HepG2 (cell line): ENCODE results near the gene ATOH8. TPM values are rescaled to one million over a fixed set of nuclear protein-coding genes. Genes with fewer than 3 reads are reported as not detected.

Source experiments
- ATAC-seq: fragments of 200-7000 bp; cut with Tn5 transposase; 3 replicates; pipeline ENCODE4 v1.9.1; 2020; ENCODE audit warnings: mild to moderate bottlenecking, moderate library complexity
- BruUV-seq: library from RNA; stranded (reverse); fragments of 400-500 nt; replicated peaks from 2 replicates; lab custom pipeline; 2021; lab: Mats Ljungman, UMichigan
- CTCF ChIA-PET: fragments of 300-600 bp; formaldehyde crosslinking; extraction: SDS; loops from one replicate; lab custom pipeline; 2021; ENCODE audit warnings: low total read pairs, inconsistent platforms, low intra/inter-chr PET ratio; lab: Yijun Ruan, JAX
- POLR2A ChIA-PET: fragments of 350-600 bp; sonication (Branson Sonifier 250); formaldehyde crosslinking; loops from one replicate; lab custom pipeline; 2020; ENCODE audit warnings: antibody characterized with exemption, inconsistent platforms; lab: Yijun Ruan, JAX
- DNase-seq: peaks from one replicate; pipeline ENCODE4 v3.0.0-alpha.2; 2015; ENCODE audit warnings: low spot score
- FAIRE-seq: peaks from 3 replicates; lab custom pipeline; 2011; peaks lifted over from hg19 to GRCh38; lab: Jason Lieb, UNC
- H2AFZ ChIP-seq: one replicate; pipeline ENCODE4 v1.6.1; 2011; ENCODE audit warnings: low read length, inconsistent platforms
- H3K27ac ChIP-seq: fragments of 300-600 bp; 3 replicates; pipeline ENCODE4 v1.8.0; 2011; ENCODE audit warnings: mixed run types, mild to moderate bottlenecking, mixed read lengths, low read length, inconsistent platforms; ENCODE audit not compliant: insufficient read depth; ENCODE audit errors: extremely low read length
- H3K27me3 ChIP-seq, 2 experiments: fragments of 200-600 bp in 1 of 2; 2 replicates in 1 of 2; 3 replicates in 1 of 2; pipeline versions ENCODE4 v1.6.0 to v1.8.0; 2011; ENCODE audit warnings: low read length in 2 of 2, mild to moderate bottlenecking in 2 of 2, moderate library complexity in 2 of 2, inconsistent platforms in 1 of 2; ENCODE audit not compliant: insufficient read depth in 2 of 2, control insufficient read depth in 1 of 2
- H3K36me3 ChIP-seq, 2 experiments: fragments of 200-600 bp in 1 of 2; replicated peaks in 1 of 2; 2 replicates in 1 of 2; 3 replicates in 1 of 2; pipeline versions ENCODE4 v1.5.1 to v1.8.0; 2011; ENCODE audit warnings: low read length in 2 of 2, inconsistent platforms in 1 of 2; ENCODE audit not compliant: insufficient read depth in 2 of 2, control insufficient read depth in 1 of 2
- H3K4me1 ChIP-seq: 2 replicates; pipeline ENCODE4 v1.5.1; 2012; ENCODE audit warnings: low read length, inconsistent platforms; ENCODE audit not compliant: insufficient read depth
- H3K4me2 ChIP-seq: 2 replicates; pipeline ENCODE4 v1.6.0; 2011; ENCODE audit warnings: low read depth, low read length, inconsistent platforms
- H3K4me3 ChIP-seq, 3 experiments: fragments of 200-600 bp in 1 of 3; sonication (generic), shearing (Covaris generic) in 1 of 3; replicated peaks in 1 of 3; 2 replicates each; pipeline ENCODE4 v1.5.1; 2011 to 2016; ENCODE audit warnings: low read length in 3 of 3, inconsistent platforms in 2 of 3, low read depth in 2 of 3, mild to moderate bottlenecking in 2 of 3, control low read depth in 1 of 3, mixed read lengths in 1 of 3; ENCODE audit not compliant: insufficient read depth in 1 of 3
- H3K79me2 ChIP-seq: one replicate; pipeline ENCODE4 v1.6.1; 2011; ENCODE audit warnings: low read length, inconsistent platforms; ENCODE audit not compliant: insufficient read depth
- H3K9ac ChIP-seq: 2 replicates; pipeline ENCODE4 v1.6.0; 2011; ENCODE audit warnings: mild to moderate bottlenecking, low read depth, low read length, inconsistent platforms; ENCODE audit not compliant: insufficient read depth
- H3K9me3 ChIP-seq: 2 replicates; pipeline ENCODE4 v1.5.1; 2012; ENCODE audit warnings: mild to moderate bottlenecking, low read length
- H4K20me1 ChIP-seq: 2 replicates; pipeline ENCODE4 v1.6.0; 2011; ENCODE audit warnings: inconsistent platforms, mild to moderate bottlenecking, low read length, moderate library complexity; ENCODE audit not compliant: insufficient read depth
- ATF1 ChIP-seq: IDR thresholded peaks from 2 replicates; pipeline ENCODE4 v1.6.1; 2016; ENCODE audit warnings: mild to moderate bottlenecking, control low read depth
- BORCS8-MEF2B ChIP-seq: sonication (generic); formaldehyde crosslinking; IDR thresholded peaks from 2 replicates; pipeline ENCODE4 v1.8.0; 2022; ENCODE audit warnings: mild to moderate bottlenecking, missing genetic modification reagents
- CREB1 ChIP-seq, 2 experiments: fragments of 450-650 bp in 1 of 2; IDR thresholded peaks; 2 replicates each; pipeline ENCODE4 v1.6.1; 2016 to 2017; ENCODE audit warnings: control low read depth in 1 of 2, mild to moderate bottlenecking in 1 of 2, missing compliant biosample characterization in 1 of 2, missing genetic modification characterization in 1 of 2
- ELF3 ChIP-seq: IDR thresholded peaks from 2 replicates; pipeline ENCODE4 v1.6.1; 2016; ENCODE audit warnings: missing genetic modification reagents, missing compliant biosample characterization
- IRF2 ChIP-seq: IDR thresholded peaks from 2 replicates; pipeline ENCODE4 v1.6.1; 2018; ENCODE audit warnings: missing genetic modification reagents, missing compliant biosample characterization
- NCOA2 ChIP-seq: sonication (generic); formaldehyde crosslinking; IDR thresholded peaks from 2 replicates; pipeline ENCODE4 v1.8.0; 2022; ENCODE audit warnings: inconsistent platforms
- NFIC ChIP-seq: IDR thresholded peaks from 2 replicates; pipeline ENCODE4 v1.6.1; 2012; ENCODE audit warnings: mild to moderate bottlenecking, low read length, inconsistent platforms
- RAD21 ChIP-seq: fragments of 450-650 bp; formaldehyde crosslinking; IDR thresholded peaks from 2 replicates; pipeline ENCODE4 v1.5.0; 2020; ENCODE audit warnings: mild to moderate bottlenecking
- REPIN1 ChIP-seq: sonication (generic); formaldehyde crosslinking; IDR thresholded peaks from 2 replicates; pipeline ENCODE4 v1.8.0; 2022; ENCODE audit warnings: missing genetic modification reagents, low read depth, mild to moderate bottlenecking, borderline replicate concordance
- RFX5 ChIP-seq: IDR thresholded peaks from 2 replicates; pipeline ENCODE4 v1.6.1; 2011; ENCODE audit warnings: low read depth, low read length, improper control_type of control experiment
- SATB2 ChIP-seq: sonication (generic); formaldehyde crosslinking; IDR thresholded peaks from 2 replicates; pipeline ENCODE4 v1.5.0; 2020; ENCODE audit warnings: missing genetic modification reagents
- SIN3B ChIP-seq: fragments of 150-350 bp; IDR thresholded peaks from 2 replicates; pipeline ENCODE4 v1.6.1; 2014; ENCODE audit warnings: low read length
- SMC3 ChIP-seq: IDR thresholded peaks from 2 replicates; pipeline ENCODE4 v1.6.1; 2011; ENCODE audit warnings: low read length, improper control_type of control experiment
- THRA ChIP-seq: sonication (generic); formaldehyde crosslinking; IDR thresholded peaks from 2 replicates; pipeline ENCODE4 v1.4.0; 2020; ENCODE audit warnings: missing genetic modification reagents, borderline replicate concordance
- ZBTB21 ChIP-seq: sonication (generic); formaldehyde crosslinking; IDR thresholded peaks from 2 replicates; pipeline ENCODE4 v1.4.0; 2020; ENCODE audit warnings: missing genetic modification reagents
- ZNF205 ChIP-seq: IDR thresholded peaks from 2 replicates; pipeline ENCODE4 v1.6.1; 2018; ENCODE audit warnings: missing biosample characterization, missing genetic modification reagents
- ZNF350 ChIP-seq: sonication (generic); formaldehyde crosslinking; IDR thresholded peaks from 2 replicates; pipeline ENCODE4 v1.4.0; 2020; ENCODE audit warnings: mild to moderate bottlenecking, low read depth, missing genetic modification reagents, borderline replicate concordance
- ZNF580 ChIP-seq: IDR thresholded peaks from 2 replicates; pipeline ENCODE4 v1.6.1; 2016; ENCODE audit warnings: low read depth, borderline replicate concordance
- ZNF770 ChIP-seq: sonication (generic); formaldehyde crosslinking; IDR thresholded peaks from 2 replicates; pipeline ENCODE4 v1.5.0; 2020; ENCODE audit warnings: mild to moderate bottlenecking, missing genetic modification reagents
- ZNF891 ChIP-seq: sonication (generic); formaldehyde crosslinking; IDR thresholded peaks from 2 replicates; pipeline ENCODE4 v1.5.0; 2020; ENCODE audit warnings: mild to moderate bottlenecking, missing genetic modification reagents
- ZSCAN9 ChIP-seq: IDR thresholded peaks from 2 replicates; pipeline ENCODE4 v1.6.1; 2016; ENCODE audit warnings: borderline replicate concordance
- WGBS: methylation state at CpG from one replicate; pipeline ENCODE4 v1.1.6; 2017; ENCODE audit warnings: low lambda C conversion rate; 5-methylcytosine and 5-hydroxymethylcytosine counted together
- in situ Hi-C: cut with HindIII; loops from 2 replicates; pipeline ENCODE4 v1.10.0; 2017; ENCODE audit warnings: low pct_unique_long_range_greater_than_20kb; ENCODE audit not compliant: extremely low pct_ligation_motif_present
- intact Hi-C: fragments of 100-400 bp; cut with micrococcal nuclease; formaldehyde crosslinking; loops from one replicate; pipeline ENCODE4 v1.10.0; 2022; ENCODE audit not compliant: unreplicated experiment
- polyA plus RNA-seq, 8 experiments: library from polyadenylated mRNA; depleted of rRNA in 3 of 8; stranded (reverse) in 7 of 8; unstranded in 1 of 8; fragments of >200 nt; fragmentation: Illumina TruSeq in 4 of 8; extraction: Trizol in 4 of 8; gene quantifications; 2 replicates each; pipeline versions ENCODE4 v1.2.1 to v1.2.3, GENCODE V29; 2011 to 2016; ENCODE audit warnings: low read depth in 4 of 8, missing spikeins in 1 of 8, mixed read lengths in 1 of 8; ENCODE audit not compliant: insufficient read depth in 1 of 8
- total RNA-seq, 5 experiments: library from RNA; depleted of rRNA; stranded (reverse); fragments of >200 nt; fragmentation: Illumina TruSeq; extraction: Trizol; gene quantifications; 2 replicates each; pipeline ENCODE4 v1.2.3, GENCODE V29; 2016; ENCODE audit warnings: low read depth in 1 of 5

Gene ATOH8
- total and polyA plus RNA-seq, 2 of the 13 experiments (the other 11 are each of a cell fraction or from before 2014, with no cell fraction given): 0.13 to 0.61 TPM

DNA sequence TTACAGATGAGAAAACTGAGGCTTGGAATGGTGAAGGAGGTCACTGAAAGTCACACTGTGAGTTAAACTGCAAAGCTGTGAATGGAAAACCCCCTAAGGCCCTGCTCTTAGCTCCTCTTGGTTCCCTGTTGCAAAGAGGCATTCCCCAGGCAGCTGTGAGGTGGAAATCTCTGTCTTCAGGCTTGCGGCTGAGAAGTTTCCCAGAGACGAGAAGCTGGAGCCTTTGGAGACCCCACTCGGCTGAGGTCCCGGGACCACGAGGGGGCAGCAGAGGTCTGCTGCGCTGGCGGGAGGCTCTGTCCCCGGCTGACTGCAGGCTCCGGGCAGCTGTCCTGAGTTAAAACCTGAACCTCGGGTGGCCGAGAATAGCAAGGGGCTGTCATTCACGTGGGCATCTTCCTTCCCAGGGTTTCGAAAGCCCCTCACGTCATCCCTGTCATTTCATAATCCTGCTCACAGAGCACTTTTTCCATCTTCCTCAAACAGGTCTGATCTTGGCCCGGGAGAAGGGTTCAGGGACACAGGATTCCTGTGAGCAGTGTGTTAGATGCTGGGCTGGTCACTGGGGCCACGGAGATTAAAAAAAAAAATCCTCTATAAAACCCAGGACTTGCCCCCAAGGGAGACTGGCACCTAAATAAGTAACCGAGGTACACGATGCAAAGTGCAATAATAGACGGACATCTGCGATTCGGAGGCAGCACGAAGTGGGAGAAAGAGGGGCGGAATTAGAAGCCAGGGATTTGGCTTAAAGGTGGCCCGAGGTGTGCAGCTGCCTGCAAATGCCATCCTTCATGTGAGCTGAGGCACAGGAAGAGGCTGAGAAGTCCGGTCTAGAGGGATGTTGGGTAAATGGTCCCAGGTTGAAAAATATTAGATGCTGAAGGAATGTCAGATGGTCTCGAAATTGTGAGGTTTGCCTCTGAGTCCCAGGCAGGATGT lies 24.6 kb upstream of the ATOH8 start:
- Histone ChIP-seq H3K9ac (no peak overlapping the region), H3K27ac (no peak overlapping the region), H3K79me2 (no peaks in the 10 kb centered on the region), H3K4me1 (peaks cover 18% of the 10 kb centered on the region; the same call in 1 of the 2 replicates), H3K36me3 (no peaks in the 10 kb centered on the region), H3K27me3 (peaks cover 5 to 32% of the 10 kb centered on the region in 2 experiments), H3K9me3 (no peaks in the 10 kb centered on the region), H2AFZ (no peak overlapping the region), H4K20me1 (no peaks in the 10 kb centered on the region), H3K4me3 (no peak overlapping the region), H3K4me2 (peak overlapping the region; percentile 16; the same call in 1 of the 2 replicates)
- in situ Hi-C loops (loop anchor here (5.0 kb wide), 1 partner anchor 83 kb away; no protein-coding TSS in a partner anchor), intact Hi-C loops (loop anchor here (1.0 kb wide), 2 partner anchors 21 to 85 kb away; no protein-coding TSS in a partner anchor)
- ATAC-seq (peak; percentile 98), FAIRE-seq (peak; percentile 54), DNase-seq (peak; percentile 65)
- no TSS peak for BruUV-seq
- WGBS: 28% methylated on average over 24 of the region's 26 CpGs
- ChIA-PET CTCF (interaction anchor here (0.7 to 6.8 kb wide), 9 partner anchors 20 to 351 kb away, joined by 3 to 106 read pairs (median 5); partner anchors contain the start of gene ST3GAL5), POLR2A (no interaction called here)
- TF ChIP-seq SATB2 (no peak), IRF2 (CRISPR knock-in tag) (0 out of 2 replicates have a peak, but pooled peaks have one; percentile 19), REPIN1 (CRISPR knock-in tag) (0 out of 2 replicates have a peak, but pooled peaks have one; percentile 67), SIN3B (0 out of 2 replicates have a peak, but pooled peaks have one; percentile 33), CREB1 (IDR thresholded peaks at IDR 0.05) (peak; percentile 27; the same call in 1 of the 2 replicates), CREB1 (CRISPR knock-in tag; IDR thresholded peaks at IDR 0.05) (no peak), ATF1 (CRISPR knock-in tag) (no peak), NFIC (no peak), ZBTB21 (CRISPR knock-in tag) (no peak), SMC3 (peak; percentile 76), ZNF891 (peak; percentile 65; the same call in 1 of the 2 replicates), RAD21 (CRISPR knock-in tag) (peak; percentile 98), ZNF350 (CRISPR knock-in tag) (0 out of 2 replicates have a peak, but pooled peaks have one; percentile 33), THRA (CRISPR knock-in tag) (peak; percentile 60; the same call in 1 of the 2 replicates), BORCS8-MEF2B (CRISPR knock-in tag) (0 out of 2 replicates have a peak, but pooled peaks have one; percentile 30), RFX5 (no peak), ZNF580 (peak; percentile 66; the same call in 1 of the 2 replicates), ZSCAN9 (CRISPR knock-in tag) (0 out of 2 replicates have a peak, but pooled peaks have one; percentile 46), ELF3 (CRISPR knock-in tag) (no peak), NCOA2 (0 out of 2 replicates have a peak, but pooled peaks have one; percentile 10), ZNF770 (CRISPR knock-in tag) (no peak), ZNF205 (CRISPR knock-in tag) (0 out of 2 replicates have a peak, but pooled peaks have one; percentile 45)
